EL (cell line): Measurements from ENCODE around the gene ZNF398.

Experiments used
- DNase-seq: peaks from one replicate; pipeline ENCODE4 v3.0.0-alpha.2; 2016

ZNF398 gene

GRCh38 chr7:149153346-149153745 lies 6.1 kb downstream of the ZNF398 start:
- no peak for DNase-seq

GRCh38 chr7:149154056-149154455 lies 6.8 kb downstream of the ZNF398 start:
- no peak for DNase-seq

GRCh38 chr7:149156898-149157297 lies 9.6 kb downstream of the ZNF398 start:
- DNase-seq: no peak

GRCh38 chr7:149161241-149161848 lies 14.1 kb downstream of the ZNF398 start:
- DNase-seq: peak; percentile 72

GRCh38 chr7:149166142-149166541 lies 18.9 kb downstream of the ZNF398 start:
- no peak for DNase-seq

- DNase-seq: no peak
Observed at GRCh38 chr7:149166630-149167352, 19.5 kb downstream of the ZNF398 start.

- DNase-seq: peak; percentile 55
Observed at GRCh38 chr7:149171892-149172533, 24.8 kb downstream of the ZNF398 start.

GRCh38 chr7:149172534-149172920 lies 25.3 kb downstream of the ZNF398 start:
- no peak for DNase-seq

GRCh38 chr7:149175150-149175549 lies 27.9 kb downstream of the ZNF398 start:
- DNase-seq: no peak

- DNase-seq: no peak
Observed at GRCh38 chr7:149179241-149179640, 32.0 kb downstream of the ZNF398 start.

GRCh38 chr7:149180722-149181449 lies 33.6 kb downstream of the ZNF398 start:
- no peak for DNase-seq

GRCh38 chr7:149181450-149181790 lies 34.2 kb downstream of the ZNF398 start:
- no peak for DNase-seq

GRCh38 chr7:149184274-149184673 lies 37.0 kb downstream of the ZNF398 start:
- DNase-seq: no peak

- DNase-seq: no peak
Observed at GRCh38 chr7:149188213-149188612, 41.0 kb downstream of the ZNF398 start.

- DNase-seq: no peak
Observed at GRCh38 chr7:149188637-149189259, 41.5 kb downstream of the ZNF398 start.

- DNase-seq: no peak
Observed at GRCh38 chr7:149191851-149192250, 44.6 kb downstream of the ZNF398 start.

- DNase-seq: no peak
Observed at GRCh38 chr7:149194799-149195179, 47.5 kb downstream of the ZNF398 start.

- peak; percentile 90 for DNase-seq
Observed at GRCh38 chr7:149195180-149196150, 48.2 kb downstream of the ZNF398 start, which contains the start of gene ZNF282. TSS of gene ZNF282 (plus strand) at chr7:149195546. CDS start at chr7:149195590, 44 bp downstream.

- peak; percentile 10 for DNase-seq
Observed at GRCh38 chr7:149196151-149196704, 49.0 kb downstream of the ZNF398 start.

GRCh38 chr7:149196705-149197171 lies 49.5 kb downstream of the ZNF398 start:
- peak; percentile 41 for DNase-seq

- no peak for DNase-seq
Observed at GRCh38 chr7:149197675-149198074, 50.4 kb downstream of the ZNF398 start.
